Stimulated activated CD4-positive, alpha-beta T cell treated with anti-CD3 and anti-CD28 coated beads, Interleukin-1b, Interleukin-23, amount 100 ng/mL, for 24 hours (primary cell): ENCODE data around the gene ZDHHC22.

Experiments used
- DNase-seq, 4 experiments: peaks; one replicate each; pipeline ENCODE4 v3.0.0-alpha.2; 2020; ENCODE audit warnings: low read depth in 4 of 4, low spot score in 1 of 4

Gene ZDHHC22

DNA sequence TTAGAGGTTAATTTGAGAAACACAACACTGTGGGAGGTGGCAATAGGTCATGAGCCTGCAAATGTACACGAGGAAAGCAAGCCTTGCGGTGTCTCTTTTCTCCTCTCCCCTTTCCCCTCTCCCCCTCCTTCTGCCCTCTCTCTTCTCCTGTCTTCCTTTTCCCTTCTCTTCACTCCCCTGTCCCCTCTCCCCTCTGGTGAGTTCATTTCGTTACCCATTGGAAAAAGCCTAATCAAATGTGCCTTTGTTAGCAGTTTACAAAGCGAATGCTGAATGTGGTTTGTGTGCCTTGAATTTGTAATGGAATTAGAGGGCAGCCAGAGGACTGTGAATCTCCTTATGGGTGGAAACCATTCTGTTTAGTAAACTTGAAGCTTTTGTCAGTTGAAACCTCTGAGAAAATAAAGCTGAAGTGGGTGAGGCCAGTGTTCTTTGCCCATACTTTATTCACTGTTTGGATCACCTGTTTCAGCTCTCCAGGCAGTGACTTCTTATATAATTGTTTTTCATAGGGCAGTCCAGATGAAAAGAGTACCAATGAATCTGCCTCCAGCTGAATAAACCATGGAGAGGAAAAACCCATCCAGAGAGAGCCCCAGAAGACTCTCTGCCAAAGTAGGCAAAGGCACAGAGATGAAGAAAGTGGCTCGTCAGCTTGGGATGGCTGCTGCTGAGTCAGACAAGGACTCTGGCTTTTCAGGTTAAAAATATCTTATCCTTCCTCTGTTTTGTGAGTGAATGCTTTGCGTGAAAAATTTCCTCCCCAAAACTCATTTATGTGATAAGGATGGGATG lies 36.2 kb downstream of the ZDHHC22 start:
- DNase-seq: no peak

DNA sequence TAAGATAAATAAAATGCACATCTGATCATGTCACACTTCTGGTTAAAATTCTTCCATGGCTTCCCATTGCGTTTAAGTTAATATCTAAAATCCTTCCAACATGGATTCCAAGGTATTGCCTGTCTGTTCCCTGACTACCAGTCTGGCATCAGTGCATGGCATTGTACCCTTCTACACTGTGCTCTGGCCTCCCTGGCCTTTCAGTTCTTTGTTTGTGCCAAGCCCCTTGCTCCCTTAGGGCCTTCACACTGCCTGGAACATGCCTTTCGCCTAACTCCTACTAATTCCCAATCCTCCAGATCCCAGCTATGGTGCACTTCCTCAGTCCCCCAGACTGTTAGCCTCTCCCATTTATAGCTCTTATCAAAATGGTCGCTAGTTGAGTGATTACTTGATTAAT lies 37.2 kb downstream of the ZDHHC22 start:
- no peak for DNase-seq

DNA sequence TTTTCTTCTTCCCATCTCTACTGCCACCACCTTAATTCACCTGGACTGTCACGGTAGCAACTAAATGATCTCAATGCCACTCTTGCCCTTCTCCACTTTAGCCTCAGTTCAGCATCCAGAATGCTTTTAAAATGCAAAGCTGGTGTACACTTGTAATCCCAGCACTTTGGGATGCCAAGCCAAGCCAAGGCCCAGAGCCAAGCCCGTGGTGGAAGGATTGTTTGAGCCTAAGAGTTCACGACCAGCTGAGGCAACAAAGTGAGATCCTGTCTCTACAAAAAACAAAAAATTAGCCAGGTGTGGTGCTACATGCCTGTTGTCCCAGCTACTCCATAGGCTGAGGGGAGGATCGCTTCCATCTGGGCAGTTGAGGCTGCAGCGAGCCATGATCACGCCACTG lies 37.6 kb downstream of the ZDHHC22 start:
- DNase-seq: no peak

DNA sequence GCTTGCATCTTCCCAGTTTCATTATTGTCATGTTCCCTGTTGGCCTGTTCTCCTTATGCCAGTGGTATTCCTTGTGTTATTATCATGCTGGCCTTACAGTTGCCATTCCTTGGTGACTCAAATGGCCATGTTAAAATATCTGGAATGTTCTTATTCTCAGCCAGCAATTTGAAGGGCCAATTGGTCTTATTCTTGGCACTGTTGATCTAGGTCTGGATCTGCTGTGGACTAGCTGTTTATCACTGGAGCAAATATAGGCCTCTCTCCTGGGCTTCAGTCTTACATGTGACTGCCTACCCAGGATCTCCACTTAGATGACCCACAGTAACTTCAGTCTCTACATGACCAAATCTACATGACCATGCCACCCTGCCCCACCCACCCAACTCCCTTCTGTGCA lies 38.1 kb downstream of the ZDHHC22 start:
- DNase-seq: no peak

DNA sequence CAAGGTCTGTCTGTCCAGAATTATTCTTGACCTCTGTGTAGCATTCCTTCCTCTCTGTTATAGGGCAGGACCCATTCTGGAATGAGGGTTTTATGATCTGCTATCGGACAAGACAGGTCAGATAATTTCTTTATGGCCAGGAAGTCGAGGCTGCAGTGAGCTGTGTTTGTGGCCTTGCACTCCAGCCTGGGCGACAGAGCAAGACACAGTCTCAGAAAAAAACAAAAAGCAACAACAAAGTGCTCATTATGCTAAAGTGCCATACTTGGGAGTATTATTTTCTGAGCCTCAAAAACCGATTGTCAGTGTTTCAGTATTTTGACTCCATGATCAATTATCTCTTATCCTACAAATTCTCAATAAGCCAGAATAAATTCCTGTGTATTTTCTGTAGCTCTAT lies 39.4 kb downstream of the ZDHHC22 start:
- DNase-seq: no peak

- no peak for DNase-seq
Measured at GRCh38 chr14:77100961-77101360, 40.6 kb downstream of the ZDHHC22 start.

- DNase-seq: no peak
Measured at GRCh38 chr14:77099425-77100167, 42.0 kb downstream of the ZDHHC22 start.

- peak in 1 of 4 experiments; percentile 4 for DNase-seq
Measured at GRCh38 chr14:77098529-77099353, 42.9 kb downstream of the ZDHHC22 start.

DNA sequence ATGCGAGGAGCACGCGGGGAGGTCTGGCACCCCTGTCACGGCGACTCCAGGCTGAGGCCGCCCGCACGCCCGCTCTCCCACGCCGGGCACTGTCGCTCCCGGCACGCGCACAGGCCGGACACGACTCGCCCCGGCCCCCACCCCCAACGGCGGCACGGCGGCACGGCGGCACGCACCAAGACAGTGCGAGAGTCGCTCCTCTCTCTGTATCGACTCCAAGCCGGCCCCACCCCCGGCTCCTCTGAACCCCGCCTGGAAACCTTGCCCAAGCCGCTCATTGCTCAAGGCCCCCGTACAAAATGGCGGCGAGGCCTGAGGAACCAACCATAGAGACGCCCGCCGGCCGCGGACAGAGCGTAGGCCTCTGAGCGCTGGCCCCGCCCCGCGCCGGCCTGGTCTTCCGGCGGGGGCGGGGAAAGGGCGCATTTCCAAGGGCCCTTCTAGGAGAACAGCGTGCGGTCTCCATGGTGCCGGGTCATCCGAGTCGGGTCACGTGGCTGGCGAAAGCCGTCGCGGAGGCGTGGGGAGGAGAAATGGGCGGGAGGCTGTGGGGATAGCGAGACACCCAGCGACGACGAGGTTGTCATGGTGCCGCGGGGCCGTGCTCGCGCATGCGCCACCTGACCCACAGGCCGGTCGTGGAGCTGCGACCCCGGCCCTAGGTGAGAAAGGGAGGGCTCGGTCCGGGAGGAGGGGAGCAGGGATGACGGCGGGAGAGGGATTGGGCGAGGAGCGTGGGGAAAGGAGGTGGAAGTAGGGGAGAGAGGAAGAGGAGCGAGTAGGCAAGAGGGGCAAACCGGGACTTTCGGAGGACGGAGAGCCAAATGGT lies 43.7 kb downstream of the ZDHHC22 start, which contains the start of gene CIPC:
Gene CIPC (plus strand): TSS at position 559 of the 829 bp plus-strand sequence. CDS start 7,451 bp downstream, outside the sequence.
- DNase-seq: peak; percentile 97 to 99 (median 98)

GRCh38 chr14:77097006-77097699 lies 44.4 kb downstream of the ZDHHC22 start:
- DNase-seq: no peak

DNA sequence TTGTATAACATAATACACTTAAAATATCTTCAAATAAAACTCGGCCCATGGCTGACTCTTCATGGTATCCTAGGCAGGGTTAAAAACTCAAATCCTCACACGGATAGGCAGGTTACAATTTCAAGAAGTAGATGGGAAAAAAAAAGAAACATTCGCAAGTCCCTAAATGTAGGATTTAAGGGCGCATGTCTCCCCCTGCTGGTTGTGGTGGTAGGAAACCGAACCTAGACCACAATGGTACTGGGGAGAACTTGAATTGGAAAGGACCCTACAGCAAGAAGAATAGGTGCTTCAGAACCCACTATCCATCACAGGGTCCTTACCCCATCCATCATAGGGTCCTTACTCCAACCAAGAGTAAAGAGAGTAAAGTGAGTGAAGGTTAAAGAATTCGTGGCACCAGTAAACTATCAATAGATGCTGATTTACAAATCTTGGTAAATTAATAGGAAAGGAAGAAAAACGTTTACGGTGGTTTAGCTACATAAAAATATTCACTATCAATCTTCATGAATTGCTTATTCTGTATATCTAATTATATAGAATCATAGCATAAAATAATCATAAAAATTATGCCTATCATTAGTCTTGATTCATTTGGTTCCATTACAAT lies 46.8 kb downstream of the ZDHHC22 start:
- peak; percentile 44 to 64 (median 51) for DNase-seq

DNA sequence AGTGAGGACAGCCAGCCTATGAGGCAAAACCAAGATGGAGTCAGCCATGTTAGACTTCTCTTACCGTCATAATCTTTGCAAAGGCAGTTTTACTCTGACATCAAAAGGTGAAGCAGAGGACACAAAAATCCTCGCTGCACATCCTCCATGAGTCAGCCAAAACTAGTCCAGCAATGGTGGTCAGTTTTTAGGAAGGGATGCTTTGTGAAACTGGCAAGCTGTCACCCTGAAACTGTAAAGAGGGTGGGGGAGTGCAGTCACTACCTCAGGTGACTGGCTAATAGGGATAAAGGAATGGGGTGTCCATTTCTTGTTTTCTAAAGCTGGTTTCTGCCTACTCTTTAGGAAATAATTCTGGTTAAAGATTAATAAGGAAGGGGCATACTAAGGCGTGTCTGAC lies 48.9 kb downstream of the ZDHHC22 start:
- no peak for DNase-seq

DNA sequence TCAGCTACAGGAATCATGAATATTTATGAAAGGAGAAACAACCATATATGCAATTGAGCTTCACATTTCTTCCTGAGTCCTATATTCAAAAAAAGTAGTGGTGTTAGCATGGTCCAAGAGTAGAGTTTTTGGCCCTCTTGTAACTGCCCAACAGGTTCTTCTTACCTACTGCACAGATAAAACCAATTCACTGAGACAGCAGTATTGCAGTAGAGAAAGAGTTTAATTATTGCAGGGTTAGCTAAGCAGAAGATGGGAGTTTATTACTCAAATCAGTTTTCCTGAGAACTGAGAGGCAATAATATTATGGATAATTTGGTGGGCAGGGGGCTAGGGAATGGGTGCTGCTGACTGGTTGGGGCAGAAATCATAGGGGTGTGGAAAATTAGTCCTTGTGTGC lies 50.1 kb downstream of the ZDHHC22 start:
- DNase-seq: no peak

DNA sequence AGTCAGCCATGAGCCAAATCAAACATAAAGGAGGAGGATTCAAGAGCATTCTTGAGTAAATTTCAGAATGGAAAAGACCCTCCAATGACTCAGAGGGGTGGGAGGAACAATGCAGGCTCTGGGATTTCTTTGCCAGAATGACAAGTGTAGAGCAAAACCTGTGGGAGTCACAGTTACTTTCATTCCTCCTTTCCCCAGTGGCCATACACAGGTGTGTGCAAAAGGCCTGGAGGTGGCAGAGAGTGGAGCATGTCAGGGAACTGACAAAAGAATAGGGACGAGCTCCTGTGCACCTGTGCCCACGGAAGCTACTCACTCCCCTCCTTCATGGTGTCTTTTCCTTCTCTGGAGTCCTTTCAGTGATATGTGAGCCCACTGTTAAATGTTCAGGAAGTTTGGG lies 52.9 kb downstream of the ZDHHC22 start:
- no peak for DNase-seq

GRCh38 chr14:77088219-77088618 lies 53.4 kb downstream of the ZDHHC22 start:
- no peak for DNase-seq

GRCh38 chr14:77087631-77088030 lies 54.0 kb downstream of the ZDHHC22 start:
- DNase-seq: no peak

- DNase-seq: no peak
Measured at GRCh38 chr14:77086951-77087350, 54.6 kb downstream of the ZDHHC22 start.

DNA sequence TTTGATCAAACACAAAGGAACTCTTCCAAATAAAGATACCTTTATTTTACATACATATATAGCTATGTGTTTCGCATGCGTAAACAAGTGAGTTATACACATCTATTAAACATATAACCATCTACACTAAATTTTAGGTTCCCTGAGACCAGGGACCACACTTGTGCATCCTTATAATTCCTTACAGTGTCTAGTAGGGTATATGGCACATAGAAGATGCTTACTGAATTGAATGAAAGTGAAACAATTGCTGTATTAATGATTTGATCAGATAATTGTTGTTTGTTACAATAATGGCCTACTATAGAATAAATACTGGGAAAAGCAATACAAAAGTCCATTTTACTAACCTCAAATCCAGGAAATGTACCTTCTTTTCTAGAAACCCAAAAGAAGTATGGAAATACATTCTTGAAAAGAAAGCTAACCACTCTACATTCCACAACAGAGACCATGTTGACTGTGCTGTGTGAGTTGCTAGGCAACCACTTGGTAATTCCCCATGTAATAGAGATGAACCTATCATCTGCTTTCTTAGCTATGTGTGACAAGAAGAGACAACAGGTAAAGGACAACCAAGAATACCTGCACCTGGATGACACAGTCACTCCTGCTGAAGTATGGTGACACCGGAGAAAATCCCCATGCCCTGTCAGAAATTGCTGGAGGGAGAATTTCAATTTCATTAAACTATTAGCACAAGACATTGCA lies 55.4 kb downstream of the ZDHHC22 start:
- no peak for DNase-seq

GRCh38 chr14:77085538-77085937 lies 56.1 kb downstream of the ZDHHC22 start:
- no peak for DNase-seq
